Peyer's patch (tissue), 4 donors: ENCODE results near the gene SCFD2. TPM values are rescaled to one million over a fixed set of nuclear protein-coding genes. Genes with fewer than 3 reads are reported as not detected.

ENCODE experiments used
- DNase-seq, 3 donors: peaks; one replicate each; pipeline ENCODE4 v3.0.0-alpha.2; 2017 to 2019
- H3K27ac ChIP-seq, 4 donors: fragments of 200-600 bp; sonication (generic); one replicate each; pipeline ENCODE4 v1.5.1; 2016 to 2019
- H3K27me3 ChIP-seq, 2 donors: fragments of 200-600 bp; sonication (generic); one replicate each; pipeline ENCODE4 v1.5.1; 2019
- H3K36me3 ChIP-seq, 3 donors: fragments of 200-600 bp; sonication (generic); one replicate each; pipeline ENCODE4 v1.5.1; 2016 to 2019
- H3K4me1 ChIP-seq, 4 donors: fragments of 200-600 bp; sonication (generic); one replicate each; pipeline ENCODE4 v1.5.1; 2016 to 2019
- H3K4me3 ChIP-seq, 4 donors: fragments of 200-600 bp; sonication (generic); 1 replicate in 3 of 4; 2 replicates in 1 of 4; pipeline ENCODE4 v1.5.1; 2016 to 2019; ENCODE audit warnings: mild to moderate bottlenecking in 1 of 4
- H3K9me3 ChIP-seq, 4 donors: fragments of 200-600 bp; sonication (generic); one replicate each; pipeline ENCODE4 v1.5.1; 2016 to 2019; ENCODE audit warnings: mild to moderate bottlenecking in 1 of 4
- CTCF ChIP-seq, 6 experiments: fragments of 450-650 bp in 4 of 6; fragments of 200-600 bp in 2 of 6; sonication (generic) in 1 of 6; IDR thresholded peaks; one replicate each; pipeline ENCODE4 v1.5.1; 2017 to 2019; ENCODE audit warnings: antibody characterized with exemption in 6 of 6, mild to moderate bottlenecking in 3 of 6, moderate library complexity in 1 of 6
- POLR2A ChIP-seq, 2 donors: fragments of 450-650 bp; IDR thresholded peaks; one replicate each; pipeline ENCODE4 v1.5.1; 2017; ENCODE audit warnings: antibody characterized with exemption in 2 of 2, mild to moderate bottlenecking in 2 of 2, moderate library complexity in 2 of 2
- total RNA-seq, 4 donors: library from RNA; depleted of rRNA; stranded (reverse); fragments of >200 nt; gene quantifications; one replicate each; pipeline ENCODE4 v1.1.0, GENCODE V29; 2016

The SCFD2 gene
- total RNA-seq, 4 donors from 2014 or later, result 17.3 to 165 (median 30.1) TPM

GRCh38 chr4:52891743-52892142 is 474.1 kb downstream of the SCFD2 start:
- no peaks in the 10 kb centered on the region for H3K36me3 ChIP-seq
- H3K4me1 ChIP-seq, result no peaks in the 10 kb centered on the region
- DNase-seq, result no peak
- no peak overlapping the region for H3K4me3 ChIP-seq
- TF ChIP-seq CTCF (IDR thresholded peaks at IDR 0.05) (no peak), POLR2A (IDR thresholded peaks at IDR 0.05) (no peak)
- H3K27me3 ChIP-seq, result no peaks in the 10 kb centered on the region
- no peaks in the 10 kb centered on the region for H3K9me3 ChIP-seq
- no peak overlapping the region for H3K27ac ChIP-seq

DNA sequence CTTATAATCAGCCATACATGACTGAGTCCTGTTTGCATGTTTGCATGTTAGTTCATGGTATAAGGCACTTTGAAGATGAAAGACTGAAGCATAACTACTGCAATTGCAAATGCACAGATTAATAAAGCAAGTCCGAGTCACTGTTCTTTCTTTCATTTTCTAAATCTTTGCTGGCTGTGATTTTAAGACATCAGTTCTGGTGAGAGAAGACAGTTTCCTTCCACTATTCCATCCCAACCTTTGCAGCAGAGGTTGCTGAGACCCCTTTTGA is 475.4 kb downstream of the SCFD2 start:
- H3K36me3 ChIP-seq, result no peaks in the 10 kb centered on the region

GRCh38 chr4:52889778-52890520 is 475.9 kb downstream of the SCFD2 start:
- TF ChIP-seq POLR2A (IDR thresholded peaks at IDR 0.05) (no peak), CTCF (IDR thresholded peaks at IDR 0.05) (no peak)
- no peaks in the 10 kb centered on the region for H3K4me1 ChIP-seq
- H3K9me3 ChIP-seq, result no peaks in the 10 kb centered on the region
- no peak for DNase-seq
- H3K36me3 ChIP-seq, result no peaks in the 10 kb centered on the region
- H3K4me3 ChIP-seq, result no peak overlapping the region
- no peak overlapping the region for H3K27ac ChIP-seq
- no peaks in the 10 kb centered on the region for H3K27me3 ChIP-seq

More for the DNA sequence above, 475.4 kb downstream of the SCFD2 start:
- Histone ChIP-seq H3K27ac (no peak overlapping the region), H3K27me3 (no peaks in the 10 kb centered on the region), H3K4me1 (no peaks in the 10 kb centered on the region), H3K4me3 (no peak overlapping the region), H3K9me3 (no peaks in the 10 kb centered on the region)
- no peak for DNase-seq
- TF ChIP-seq CTCF (IDR thresholded peaks at IDR 0.05) (no peak), POLR2A (IDR thresholded peaks at IDR 0.05) (no peak)

DNA sequence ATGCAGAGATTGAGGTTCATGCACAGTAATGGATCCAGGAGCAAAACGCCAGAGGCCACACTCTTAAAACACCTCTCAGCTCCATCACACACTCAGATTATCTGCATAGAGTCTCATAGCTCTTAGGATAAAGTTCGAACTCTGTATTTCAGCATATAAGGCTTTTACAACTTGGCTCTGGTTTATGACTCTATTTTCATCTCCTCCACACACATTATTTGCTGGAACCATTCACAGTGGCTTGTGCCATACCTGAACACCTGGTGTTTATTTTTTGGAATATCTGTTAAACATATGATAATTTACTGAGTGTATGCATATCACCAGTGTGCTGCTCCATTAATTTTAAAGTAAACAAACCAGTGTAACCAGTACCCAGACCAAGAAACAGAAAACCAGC is 476.5 kb downstream of the SCFD2 start:
- no peaks in the 10 kb centered on the region for H3K4me1 ChIP-seq
- no peaks in the 10 kb centered on the region for H3K9me3 ChIP-seq
- no peak for TF ChIP-seq POLR2A (IDR thresholded peaks at IDR 0.05)
- TF ChIP-seq CTCF (IDR thresholded peaks at IDR 0.05), result no peak
- no peak for DNase-seq
- H3K27ac ChIP-seq, result no peak overlapping the region
- H3K27me3 ChIP-seq, result no peaks in the 10 kb centered on the region
- H3K36me3 ChIP-seq, result no peaks in the 10 kb centered on the region
- H3K4me3 ChIP-seq, result no peak overlapping the region

- no peaks in the 10 kb centered on the region for H3K36me3 ChIP-seq
- H3K4me1 ChIP-seq, result no peaks in the 10 kb centered on the region
- H3K9me3 ChIP-seq, result no peaks in the 10 kb centered on the region
- no peak overlapping the region for H3K4me3 ChIP-seq
- no peaks in the 10 kb centered on the region for H3K27me3 ChIP-seq
- TF ChIP-seq CTCF (IDR thresholded peaks at IDR 0.05) (no peak), POLR2A (IDR thresholded peaks at IDR 0.05) (no peak)
- no peak for DNase-seq
- no peak overlapping the region for H3K27ac ChIP-seq
These were observed 480.9 kb downstream of the SCFD2 start for GRCh38 chr4:52884994-52885393.
